ENCODE measurements around the gene STX3.

STX3 gene

DNA sequence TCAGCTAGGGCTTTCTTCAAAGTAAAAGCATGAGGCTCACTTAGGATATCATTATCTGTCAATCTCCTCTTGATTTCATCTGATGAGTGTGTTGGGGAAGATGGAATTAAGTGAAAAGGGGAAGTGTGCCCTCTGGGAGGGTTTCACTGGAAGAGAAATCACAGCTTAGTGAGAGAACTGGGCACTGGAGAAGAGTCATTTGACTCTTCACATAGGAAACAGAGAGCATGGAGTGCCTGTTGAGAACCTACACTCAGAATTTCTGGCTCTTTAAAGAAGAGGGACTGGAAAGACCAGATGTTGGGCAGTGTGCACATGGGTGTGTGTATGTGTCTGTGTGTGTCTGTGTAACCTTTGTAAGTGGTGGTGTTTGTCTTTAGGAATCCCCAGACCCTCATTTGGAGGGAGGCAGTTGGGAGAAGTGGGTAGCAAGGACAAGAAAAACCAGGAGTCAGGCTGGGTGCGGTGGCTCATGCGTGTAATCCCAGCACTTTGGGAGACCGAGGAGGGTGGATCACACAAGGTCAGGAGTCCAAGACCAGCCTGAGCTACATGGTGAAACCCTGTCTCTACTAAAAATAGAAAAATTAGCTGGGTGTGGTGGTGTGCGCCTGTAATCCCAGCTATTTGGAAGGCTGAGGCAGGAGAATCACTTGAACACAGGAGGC is 10.0 kb downstream of the STX3 start:
- Mint-ChIP-seq H3K4me1 (peaks cover 9% of the 10 kb centered on the region), H3K27me3 (no peaks in the 10 kb centered on the region), H3K36me3 (ENCODE audit: insufficient read depth) (no peaks in the 10 kb centered on the region), H3K9me3 (no peaks in the 10 kb centered on the region), H3K4me3 (no peak overlapping the region), H3K27ac (ENCODE audit: low read depth) (no peak overlapping the region)
- ATAC-seq (replicated peaks; ENCODE audit: extremely low read depth, poor library complexity, severe bottlenecking) = no peak
- DNase-seq (ENCODE audit: low spot score in 2 of 2) = no peak

- DNase-seq (ENCODE audit: low spot score in 2 of 2) (no peak), ATAC-seq (replicated peaks; ENCODE audit: extremely low read depth, poor library complexity, severe bottlenecking) (no peak)
- Mint-ChIP-seq H3K4me3 (peak overlapping the region; percentile 12), H3K27ac (ENCODE audit: low read depth) (no peak overlapping the region), H3K27me3 (peaks cover 12% of the 10 kb centered on the region), H3K4me1 (peaks cover 14% of the 10 kb centered on the region), H3K36me3 (ENCODE audit: insufficient read depth) (no peaks in the 10 kb centered on the region), H3K9me3 (no peaks in the 10 kb centered on the region)
Observed at GRCh38 chr11:59766542-59767224, 11.5 kb downstream of the STX3 start.

DNA sequence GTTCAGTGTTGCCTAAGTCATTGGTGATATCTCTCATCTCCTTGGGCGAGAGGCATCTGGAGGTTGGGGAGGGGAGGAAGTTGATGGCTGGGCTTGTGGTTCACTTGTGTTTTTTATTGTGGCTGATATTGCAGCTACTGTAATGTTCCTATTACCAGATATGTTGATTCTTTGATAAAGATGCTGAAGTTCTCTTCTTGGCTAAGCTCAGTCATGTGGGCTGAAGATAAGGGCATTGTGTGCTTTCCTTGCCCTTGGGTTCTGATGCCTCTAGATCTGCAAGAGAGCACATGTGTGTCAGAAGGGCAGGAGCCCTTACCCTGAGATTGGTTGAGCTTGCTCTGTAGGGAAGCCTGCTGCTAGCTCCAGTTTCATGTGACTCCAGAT is 12.0 kb downstream of the STX3 start:
- Mint-ChIP-seq H3K9me3 (no peaks in the 10 kb centered on the region), H3K4me3 (peak overlapping the region; percentile 12), H3K36me3 (ENCODE audit: insufficient read depth) (no peaks in the 10 kb centered on the region), H3K4me1 (peaks cover 18% of the 10 kb centered on the region), H3K27me3 (peaks cover 15% of the 10 kb centered on the region), H3K27ac (ENCODE audit: low read depth) (no peak overlapping the region)
- peak; percentile 77 for ATAC-seq (replicated peaks; ENCODE audit: extremely low read depth, poor library complexity, severe bottlenecking)
- DNase-seq (ENCODE audit: low spot score in 2 of 2) = no peak

GRCh38 chr11:59769111-59769510 is 13.9 kb downstream of the STX3 start:
- peaks cover 2% of the 10 kb centered on the region for H3K36me3 Mint-ChIP-seq (ENCODE audit: insufficient read depth)
- H3K4me3 Mint-ChIP-seq = no peak overlapping the region
- DNase-seq (ENCODE audit: low spot score in 2 of 2) (no peak), ATAC-seq (replicated peaks; ENCODE audit: extremely low read depth, poor library complexity, severe bottlenecking) (no peak)
- H3K9me3 Mint-ChIP-seq = no peaks in the 10 kb centered on the region
- peaks cover 22% of the 10 kb centered on the region for H3K4me1 Mint-ChIP-seq
- H3K27me3 Mint-ChIP-seq = peaks cover 15% of the 10 kb centered on the region
- H3K27ac Mint-ChIP-seq (ENCODE audit: low read depth) = no peak overlapping the region

GRCh38 chr11:59769828-59770227 is 14.7 kb downstream of the STX3 start:
- no peak for ATAC-seq (replicated peaks; ENCODE audit: extremely low read depth, poor library complexity, severe bottlenecking)
- Mint-ChIP-seq H3K27ac (ENCODE audit: low read depth) (no peak overlapping the region), H3K4me3 (no peak overlapping the region), H3K4me1 (peaks cover 22% of the 10 kb centered on the region), H3K36me3 (ENCODE audit: insufficient read depth) (peaks cover 2% of the 10 kb centered on the region), H3K27me3 (peaks cover 15% of the 10 kb centered on the region), H3K9me3 (no peaks in the 10 kb centered on the region)
- DNase-seq (ENCODE audit: low spot score in 2 of 2) = no peak

- ATAC-seq (replicated peaks; ENCODE audit: extremely low read depth, poor library complexity, severe bottlenecking) = no peak
- peaks cover 15% of the 10 kb centered on the region for H3K27me3 Mint-ChIP-seq
- no peak overlapping the region for H3K4me3 Mint-ChIP-seq
- H3K27ac Mint-ChIP-seq (ENCODE audit: low read depth) = no peak overlapping the region
- no peak for DNase-seq (ENCODE audit: low spot score in 2 of 2)
- no peaks in the 10 kb centered on the region for H3K9me3 Mint-ChIP-seq
- H3K4me1 Mint-ChIP-seq = peaks cover 18% of the 10 kb centered on the region
- peaks cover 2% of the 10 kb centered on the region for H3K36me3 Mint-ChIP-seq (ENCODE audit: insufficient read depth)
Observed at GRCh38 chr11:59770319-59770718, 15.1 kb downstream of the STX3 start.

DNA sequence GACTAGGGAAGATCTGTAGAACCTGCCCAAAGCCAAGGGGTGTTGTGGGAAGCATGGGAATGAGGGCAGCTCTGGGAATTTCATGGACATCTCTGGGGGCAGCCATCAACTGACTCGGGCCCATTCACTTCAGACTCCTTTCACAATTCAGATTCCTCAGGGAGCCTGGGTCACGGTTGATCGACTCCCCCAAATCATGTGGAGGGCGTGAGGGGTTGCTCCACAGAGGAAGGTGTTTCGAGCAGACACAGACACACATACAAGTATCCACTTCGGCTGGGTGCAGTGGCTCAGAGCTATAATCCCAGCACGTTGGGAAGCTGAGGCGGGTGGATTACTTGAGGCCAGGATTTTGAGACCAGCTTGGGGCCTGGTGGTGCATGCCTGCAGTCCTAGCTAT is 15.7 kb downstream of the STX3 start:
- DNase-seq (ENCODE audit: low spot score in 2 of 2) (no peak), ATAC-seq (replicated peaks; ENCODE audit: extremely low read depth, poor library complexity, severe bottlenecking) (no peak)
- no peaks in the 10 kb centered on the region for H3K9me3 Mint-ChIP-seq
- peaks cover 17% of the 10 kb centered on the region for H3K4me1 Mint-ChIP-seq
- no peak overlapping the region for H3K27ac Mint-ChIP-seq (ENCODE audit: low read depth)
- H3K4me3 Mint-ChIP-seq = no peak overlapping the region
- peaks cover 15% of the 10 kb centered on the region for H3K27me3 Mint-ChIP-seq
- peaks cover 2% of the 10 kb centered on the region for H3K36me3 Mint-ChIP-seq (ENCODE audit: insufficient read depth)

DNA sequence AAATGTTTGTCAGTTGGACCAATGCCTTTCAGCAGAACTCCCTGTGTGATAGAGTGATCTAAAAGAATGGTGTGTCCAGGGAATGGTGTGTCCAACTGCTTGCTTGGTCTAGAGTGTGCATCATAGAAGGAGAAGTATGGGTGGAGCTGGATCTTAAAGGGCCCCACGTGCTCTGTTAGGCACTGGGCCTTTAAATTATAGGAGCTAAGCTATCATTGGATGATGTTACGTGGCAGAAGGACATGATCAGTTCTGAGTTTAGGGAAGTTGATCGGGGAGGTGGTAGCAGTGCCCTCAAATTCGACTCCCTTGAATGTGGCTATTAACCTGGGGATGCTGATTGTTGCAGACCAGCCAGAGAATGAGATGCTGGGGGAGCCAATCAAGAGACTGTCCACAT is 16.4 kb downstream of the STX3 start:
- H3K4me3 Mint-ChIP-seq = no peak overlapping the region
- H3K36me3 Mint-ChIP-seq (ENCODE audit: insufficient read depth) = peaks cover 3% of the 10 kb centered on the region
- DNase-seq (ENCODE audit: low spot score in 2 of 2) (no peak), ATAC-seq (replicated peaks; ENCODE audit: extremely low read depth, poor library complexity, severe bottlenecking) (no peak)
- no peaks in the 10 kb centered on the region for H3K9me3 Mint-ChIP-seq
- H3K4me1 Mint-ChIP-seq = peaks cover 12% of the 10 kb centered on the region
- peaks cover 15% of the 10 kb centered on the region for H3K27me3 Mint-ChIP-seq
- no peak overlapping the region for H3K27ac Mint-ChIP-seq (ENCODE audit: low read depth)

DNA sequence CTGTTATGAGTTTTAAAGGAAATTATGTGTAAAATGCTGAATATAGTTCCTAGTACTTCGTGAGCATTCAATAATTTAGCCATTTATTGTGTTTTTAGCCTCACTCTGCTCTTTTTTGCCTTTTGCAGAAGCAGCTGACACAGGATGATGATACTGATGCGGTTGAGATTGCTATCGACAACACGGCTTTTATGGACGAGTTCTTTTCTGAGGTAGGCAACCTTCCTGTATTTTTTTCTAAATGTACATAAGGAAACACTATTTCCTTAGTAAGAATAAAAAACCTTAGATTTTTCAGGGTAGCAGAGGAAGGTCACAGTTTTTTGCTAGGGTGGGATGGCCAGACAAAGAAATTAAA is 17.9 kb downstream of the STX3 start:
- Mint-ChIP-seq H3K4me3 (no peak overlapping the region), H3K9me3 (no peaks in the 10 kb centered on the region), H3K27me3 (peaks cover 15% of the 10 kb centered on the region), H3K36me3 (ENCODE audit: insufficient read depth) (peaks cover 6% of the 10 kb centered on the region), H3K4me1 (peaks cover 12% of the 10 kb centered on the region), H3K27ac (ENCODE audit: low read depth) (no peak overlapping the region)
- ATAC-seq (replicated peaks; ENCODE audit: extremely low read depth, poor library complexity, severe bottlenecking) (no peak), DNase-seq (ENCODE audit: low spot score in 2 of 2) (no peak)

- peaks cover 6% of the 10 kb centered on the region for H3K36me3 Mint-ChIP-seq (ENCODE audit: insufficient read depth)
- H3K27ac Mint-ChIP-seq (ENCODE audit: low read depth) = no peak overlapping the region
- peaks cover 6% of the 10 kb centered on the region for H3K27me3 Mint-ChIP-seq
- ATAC-seq (replicated peaks; ENCODE audit: extremely low read depth, poor library complexity, severe bottlenecking) (no peak), DNase-seq (ENCODE audit: low spot score in 2 of 2) (no peak)
- H3K9me3 Mint-ChIP-seq = no peaks in the 10 kb centered on the region
- no peak overlapping the region for H3K4me3 Mint-ChIP-seq
- H3K4me1 Mint-ChIP-seq = peaks cover 10% of the 10 kb centered on the region
Observed at GRCh38 chr11:59776210-59777066, 21.3 kb downstream of the STX3 start.

DNA sequence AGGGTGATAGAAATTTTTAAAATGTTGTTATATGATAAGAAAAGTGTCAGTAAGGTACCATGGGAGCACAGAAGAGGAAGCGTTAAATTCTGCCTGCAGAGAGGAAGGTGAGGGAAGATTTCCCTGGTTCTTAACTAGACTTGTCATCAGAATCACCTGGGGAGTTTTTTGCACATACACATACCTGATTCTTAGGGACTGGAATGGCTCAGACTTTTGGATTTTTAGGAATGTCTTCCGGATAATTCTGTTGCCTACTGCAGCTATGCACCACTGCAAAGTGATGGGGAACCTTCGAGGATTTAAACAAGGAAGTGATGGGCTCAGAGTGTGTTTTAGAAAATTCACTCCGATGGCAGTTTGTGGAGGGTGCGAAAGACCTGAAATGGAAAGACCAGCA is 21.9 kb downstream of the STX3 start:
- H3K27me3 Mint-ChIP-seq = no peaks in the 10 kb centered on the region
- no peak overlapping the region for H3K4me3 Mint-ChIP-seq
- DNase-seq (ENCODE audit: low spot score in 2 of 2) = no peak
- no peak for ATAC-seq (replicated peaks; ENCODE audit: extremely low read depth, poor library complexity, severe bottlenecking)
- H3K9me3 Mint-ChIP-seq = no peaks in the 10 kb centered on the region
- H3K4me1 Mint-ChIP-seq = peaks cover 5% of the 10 kb centered on the region
- H3K27ac Mint-ChIP-seq (ENCODE audit: low read depth) = no peak overlapping the region
- peaks cover 6% of the 10 kb centered on the region for H3K36me3 Mint-ChIP-seq (ENCODE audit: insufficient read depth)

GRCh38 chr11:59778122-59778521 is 22.9 kb downstream of the STX3 start:
- Mint-ChIP-seq H3K27ac (ENCODE audit: low read depth) (no peak overlapping the region), H3K36me3 (ENCODE audit: insufficient read depth) (peaks cover 6% of the 10 kb centered on the region)

DNA sequence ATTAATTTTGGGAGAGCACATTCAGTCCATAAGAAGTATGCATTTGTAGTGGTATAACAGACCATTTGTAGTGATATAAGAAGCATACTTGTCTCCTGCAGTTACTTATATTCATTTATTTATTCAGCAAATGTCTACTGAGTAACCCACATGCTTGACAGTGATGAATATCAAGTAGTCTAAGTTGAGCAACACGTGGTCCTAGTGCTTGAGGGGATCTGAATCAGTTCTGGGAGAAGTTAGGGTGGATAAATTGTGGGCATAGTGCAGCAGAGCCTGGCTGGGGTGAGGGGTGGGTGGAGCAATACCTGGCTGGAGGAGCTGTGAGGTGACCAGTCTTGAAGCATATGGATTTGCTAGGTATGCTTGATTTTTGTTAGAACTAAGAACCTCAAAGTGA is 24.3 kb downstream of the STX3 start:
- DNase-seq (ENCODE audit: low spot score in 2 of 2) = no peak
- H3K4me3 Mint-ChIP-seq = no peak overlapping the region
- peaks cover 4% of the 10 kb centered on the region for H3K36me3 Mint-ChIP-seq (ENCODE audit: insufficient read depth)
- peaks cover 11% of the 10 kb centered on the region for H3K4me1 Mint-ChIP-seq
- ATAC-seq (replicated peaks; ENCODE audit: extremely low read depth, poor library complexity, severe bottlenecking) = no peak
- H3K27ac Mint-ChIP-seq (ENCODE audit: low read depth) = no peak overlapping the region
- H3K9me3 Mint-ChIP-seq = no peaks in the 10 kb centered on the region
- H3K27me3 Mint-ChIP-seq = no peaks in the 10 kb centered on the region

More at GRCh38 chr11:59778122-59778521, 22.9 kb downstream of the STX3 start:
- no peak overlapping the region for H3K4me3 Mint-ChIP-seq
- DNase-seq (ENCODE audit: low spot score in 2 of 2) (no peak), ATAC-seq (replicated peaks; ENCODE audit: extremely low read depth, poor library complexity, severe bottlenecking) (no peak)
- H3K9me3 Mint-ChIP-seq = no peaks in the 10 kb centered on the region
- H3K4me1 Mint-ChIP-seq = no peaks in the 10 kb centered on the region
- no peaks in the 10 kb centered on the region for H3K27me3 Mint-ChIP-seq
